ENCODE measurements around the gene RHBDF1. TPM values are rescaled to one million over a fixed set of nuclear protein-coding genes. Genes with fewer than 3 reads are reported as not detected.

RHBDF1 gene
- total RNA-seq, 8 experiments from 2014 or later, result 2.5 to 22.4 (median 14.1) TPM

DNA sequence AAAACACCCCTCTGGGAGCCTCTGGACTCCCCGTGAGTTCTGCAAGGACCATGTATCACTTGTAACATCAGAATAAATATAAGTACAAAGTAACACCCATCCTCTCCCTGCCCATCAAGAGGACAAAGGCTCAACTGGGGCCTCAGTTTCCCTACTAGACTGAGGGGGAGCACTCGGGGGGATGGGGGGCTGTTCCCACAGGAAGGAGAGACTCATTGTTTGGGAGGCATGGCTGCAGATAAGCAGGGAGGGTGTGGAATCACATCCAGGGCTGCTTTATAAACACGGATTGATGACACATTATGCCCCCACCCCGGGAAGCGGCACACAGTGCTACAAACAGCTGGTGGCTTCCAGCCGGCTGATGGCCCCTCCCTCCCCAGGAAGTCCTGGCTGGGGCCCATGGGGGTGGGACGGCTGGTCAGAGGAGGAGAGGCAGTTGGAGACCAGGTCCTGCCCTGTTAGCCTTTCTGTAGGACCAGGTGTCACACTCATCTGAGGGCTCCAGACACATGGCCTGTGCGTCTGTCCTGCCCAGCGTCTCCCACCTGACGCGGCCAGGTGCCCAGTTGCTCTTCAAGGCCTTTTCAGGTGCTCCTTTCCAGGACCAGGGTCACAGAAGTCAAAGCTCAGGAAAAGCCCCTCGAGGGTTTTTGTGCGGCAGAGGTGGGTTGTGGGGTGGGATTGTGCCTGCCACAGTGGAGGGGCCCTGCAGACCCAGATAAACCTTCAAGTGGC is 4.3 kb upstream of the RHBDF1 start:
- H3K27ac ChIP-seq, result peak overlapping the region in 1 of 2 donors; percentile 87
- peaks cover 51 to 55% of the 10 kb centered on the region in 2 donors for H3K4me1 ChIP-seq (replicated peaks in 1 of 2)
- WGBS, 10 experiments, result 20 to 100% (median 60%) methylated on average over 1 to 4 of the region's 13 CpGs; no CpG with 5 or more reads in 7 of the 10 experiments
- ATAC-seq (replicated peaks in 6 of 8), result peak in 4 of 8 experiments; percentile 10 to 28 (median 19)
- in situ Hi-C loops (cut with MboI; ENCODE audit: low pct_unique_long_range_greater_than_20kb in 2 of 9, low sequenced_read_pairs in 9 of 9, unreplicated experiment in 9 of 9), result no loop called here
- H3K4me3 ChIP-seq, result peak overlapping the region in 2 of 5 donors; percentile 59 to 86

DNA sequence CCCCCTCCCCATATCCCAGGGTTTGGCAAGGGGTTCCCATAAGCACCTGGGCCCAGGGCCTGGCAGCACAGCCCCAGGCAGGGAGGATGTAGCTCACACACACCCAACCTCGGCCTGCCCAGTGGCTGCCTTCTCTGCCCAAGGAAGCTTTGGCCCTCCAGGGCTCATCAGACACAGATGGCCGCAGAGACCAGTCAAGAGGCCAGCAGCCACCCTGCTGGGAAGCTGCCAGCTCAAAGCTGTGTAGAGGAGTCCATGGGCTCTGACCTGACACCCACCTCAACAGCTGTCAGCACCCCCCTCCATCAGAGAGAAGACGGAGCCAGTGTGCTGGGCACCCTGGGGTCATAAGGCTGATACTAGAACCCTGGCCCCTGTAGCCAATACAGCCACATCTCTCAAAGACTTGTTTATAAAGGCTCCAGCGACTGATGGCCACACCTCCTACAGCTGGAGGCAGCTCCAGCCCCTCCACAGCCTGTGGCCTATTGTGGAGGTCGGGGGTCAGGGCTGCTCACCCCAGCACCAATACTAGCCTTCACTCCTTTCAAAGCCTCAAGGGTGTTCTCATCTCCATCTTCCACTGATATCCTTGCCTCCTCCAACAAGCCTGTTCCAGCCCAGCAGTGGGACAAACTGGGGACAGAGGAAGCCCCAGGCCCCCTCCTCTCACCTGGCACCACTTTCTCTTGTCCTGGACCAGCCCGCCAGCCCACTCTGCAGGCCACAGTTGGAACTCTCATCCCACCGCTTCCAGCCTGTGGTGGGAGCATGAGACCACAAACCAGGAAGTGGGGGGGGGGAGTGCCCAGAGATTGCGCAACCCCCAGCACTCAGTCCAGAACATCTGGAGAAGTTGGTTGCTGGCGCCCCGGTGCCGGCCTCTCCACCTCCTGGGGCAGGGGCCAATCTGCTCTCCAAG is 3.4 kb upstream of the RHBDF1 start:
- in situ Hi-C loops (cut with MboI; ENCODE audit: low pct_unique_long_range_greater_than_20kb in 2 of 9, low sequenced_read_pairs in 9 of 9, unreplicated experiment in 9 of 9), result no loop called here
- ATAC-seq (replicated peaks in 6 of 8), result peak in 3 of 8 experiments; percentile 1
- peaks cover 57 to 63% of the 10 kb centered on the region in 2 donors for H3K4me1 ChIP-seq (replicated peaks in 1 of 2)
- WGBS, 10 experiments, result 10 to 90% (median 25%) methylated on average over 1 to 2 of the region's 11 CpGs; no CpG with 5 or more reads in 4 of the 10 experiments
- no peak overlapping the region for H3K4me3 ChIP-seq
- H3K27ac ChIP-seq, result peak overlapping the region in 1 of 2 donors; percentile 73

DNA sequence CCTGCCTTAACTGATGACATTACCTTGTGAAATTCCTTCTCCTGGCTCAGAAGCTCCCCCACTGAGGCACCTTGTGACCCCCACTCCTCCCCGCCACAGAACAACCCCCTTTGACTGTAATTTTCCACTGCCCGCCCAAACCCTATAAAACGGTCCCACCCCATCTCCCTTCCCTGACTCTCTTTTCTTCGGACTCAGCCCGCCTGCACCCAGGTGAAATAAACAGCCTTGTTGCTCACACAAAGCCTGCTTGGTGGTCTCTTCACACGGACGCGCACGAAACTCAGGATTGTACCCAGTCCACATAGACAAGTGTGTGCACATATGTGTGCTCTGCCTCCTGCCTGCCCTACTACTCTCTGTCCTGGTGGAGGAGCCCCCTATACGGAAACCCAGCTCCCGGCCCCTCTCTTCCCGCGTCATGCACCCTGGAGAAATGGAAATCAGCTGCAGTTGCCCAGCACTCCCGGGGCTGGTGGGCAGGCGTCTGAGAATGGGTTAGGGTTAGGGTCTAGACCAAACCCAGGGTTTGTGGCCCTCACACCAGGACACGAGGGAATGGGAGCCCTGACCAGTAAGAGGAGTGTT is 2.4 kb upstream of the RHBDF1 start:
- Histone ChIP-seq H3K4me3 (no peak overlapping the region), H3K4me1 (replicated peaks in 1 of 2) (peaks cover 57 to 69% of the 10 kb centered on the region in 2 donors), H3K27ac (peak overlapping the region in 1 of 2 donors; percentile 73)
- 52 to 89% (median 72%) methylated on average over 5 to 12 of the region's 16 CpGs; no CpG with 5 or more reads in 6 of the 10 experiments for WGBS, 10 experiments
- no peak for ATAC-seq (replicated peaks in 6 of 8)
- in situ Hi-C loops (cut with MboI; ENCODE audit: low pct_unique_long_range_greater_than_20kb in 2 of 9, low sequenced_read_pairs in 9 of 9, unreplicated experiment in 9 of 9), result no loop called here

DNA sequence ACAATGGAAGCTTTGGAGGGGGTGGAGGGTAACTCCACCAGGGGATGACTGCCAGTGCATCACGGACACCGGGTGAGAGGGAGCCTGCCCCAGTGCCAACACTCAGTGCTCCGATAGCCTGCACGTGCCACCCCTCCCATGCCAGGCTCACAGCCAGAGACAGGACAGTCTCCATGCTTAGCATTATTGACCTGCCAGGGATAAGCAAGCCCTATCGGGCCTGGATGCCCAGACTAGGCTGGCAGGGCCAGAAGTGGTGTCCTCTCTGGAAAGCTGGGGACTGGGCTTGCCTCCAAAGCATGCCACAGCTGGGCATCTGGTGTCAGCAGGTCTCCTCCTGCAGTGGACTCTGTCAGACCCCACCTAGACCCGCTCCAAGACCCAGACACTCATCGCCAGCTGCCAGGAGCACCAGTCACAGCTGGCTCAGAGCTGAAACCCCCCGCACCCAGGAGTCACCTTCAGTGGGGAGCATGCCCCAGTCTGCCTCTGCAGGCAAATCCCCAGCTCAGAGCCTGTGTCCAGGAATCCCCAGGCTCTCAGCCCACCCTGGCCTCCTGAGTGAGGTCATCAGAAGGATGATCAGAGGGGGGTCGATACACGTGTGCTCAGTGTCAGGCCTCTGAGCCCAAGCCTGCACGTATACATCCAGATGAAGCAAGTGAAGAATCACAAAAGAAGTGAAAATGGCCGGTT is 1.8 kb upstream of the RHBDF1 start:
- ATAC-seq (replicated peaks in 6 of 8), result peak in 5 of 8 experiments; percentile 5 to 28 (median 20)
- WGBS, 10 experiments, result 61 to 100% (median 97%) methylated on average over 1 to 4 of the region's 12 CpGs; no CpG with 5 or more reads in 6 of the 10 experiments
- Histone ChIP-seq H3K27ac (peak overlapping the region; percentile 27 to 73), H3K4me1 (replicated peaks in 1 of 2) (peaks cover 64 to 76% of the 10 kb centered on the region in 2 donors), H3K4me3 (no peak overlapping the region)
- in situ Hi-C loops (cut with MboI; ENCODE audit: low pct_unique_long_range_greater_than_20kb in 2 of 9, low sequenced_read_pairs in 9 of 9, unreplicated experiment in 9 of 9), result no loop called here

DNA sequence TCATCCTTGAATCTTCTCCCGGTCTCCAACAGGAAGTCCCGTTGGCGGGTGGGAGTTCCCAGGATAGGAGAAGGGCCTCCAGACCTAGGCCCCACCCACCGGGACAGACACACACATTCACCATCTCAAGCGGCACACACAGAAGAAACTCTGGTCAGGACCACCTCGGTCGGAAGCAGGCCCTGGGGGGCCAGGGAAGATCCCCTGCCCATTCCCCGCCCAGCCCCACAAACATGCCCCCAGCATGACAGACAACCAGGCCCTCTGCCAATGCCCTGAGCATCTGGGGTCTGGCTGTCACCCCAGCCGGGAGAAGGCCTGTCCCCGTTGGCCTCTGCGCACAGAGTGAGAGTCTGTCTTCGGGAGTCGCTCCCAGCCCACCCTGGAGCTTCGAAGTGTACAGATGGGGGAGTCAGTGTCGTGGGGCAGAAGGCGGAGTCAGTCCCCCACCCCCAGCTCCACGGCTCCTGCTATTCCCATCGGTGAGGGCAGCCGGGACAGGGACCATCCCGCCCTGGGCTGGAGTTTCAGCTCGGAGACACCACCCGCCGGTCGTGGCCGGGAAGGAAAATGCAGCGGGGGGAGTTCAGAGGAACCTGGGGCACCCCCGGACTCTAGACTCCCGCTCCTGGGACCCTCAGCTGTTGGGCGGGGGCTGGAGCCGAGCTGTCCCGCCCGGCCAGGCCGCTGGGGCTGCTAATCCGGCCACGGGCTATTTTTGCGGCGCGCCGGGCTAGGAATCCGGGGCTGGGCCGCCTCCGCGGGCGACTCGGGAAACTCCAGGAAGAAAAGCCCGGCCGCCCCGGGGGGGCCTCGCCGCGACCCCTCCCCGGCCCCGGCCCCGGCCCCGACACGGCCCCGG is 660 bp downstream of the RHBDF1 start:
- Histone ChIP-seq H3K4me1 (replicated peaks in 1 of 2) (peaks cover 72 to 80% of the 10 kb centered on the region in 2 donors), H3K4me3 (peak overlapping the region; percentile 31 to 57 (median 53)), H3K27ac (peak overlapping the region; percentile 9 to 71)
- in situ Hi-C loops (cut with MboI; ENCODE audit: low pct_unique_long_range_greater_than_20kb in 2 of 9, low sequenced_read_pairs in 9 of 9, unreplicated experiment in 9 of 9), result no loop called here
- peak; percentile 18 to 59 (median 38) for ATAC-seq (replicated peaks in 6 of 8)
- 0 to 17% (median 0%) methylated on average over 1 to 13 of the region's 57 CpGs; no CpG with 5 or more reads in 5 of the 10 experiments for WGBS, 10 experiments

DNA sequence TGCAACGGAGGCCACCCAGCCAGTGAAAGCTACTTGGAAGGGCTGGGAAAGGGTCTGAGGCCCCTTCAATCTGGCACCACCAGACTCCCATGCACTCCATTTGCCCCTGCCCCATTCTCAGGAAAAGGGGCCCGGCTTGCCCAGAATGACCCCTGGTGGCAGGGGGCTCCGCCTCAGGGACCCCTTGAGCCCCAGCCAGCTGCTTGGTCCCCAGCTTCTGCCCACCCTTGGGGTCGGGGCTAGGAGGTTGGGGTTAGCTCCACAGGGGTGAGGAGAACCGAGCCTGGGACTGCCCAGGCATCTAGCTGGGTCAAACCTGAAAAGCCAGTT is 1.3 kb downstream of the RHBDF1 start:
- peak overlapping the region in 1 of 2 donors; percentile 71 for H3K27ac ChIP-seq
- no peak for ATAC-seq (replicated peaks in 6 of 8)
- WGBS, 10 experiments, result 30 to 75% methylated on average over 2 of the region's 5 CpGs; no CpG with 5 or more reads in 8 of the 10 experiments
- H3K4me1 ChIP-seq (replicated peaks in 1 of 2), result peaks cover 66 to 74% of the 10 kb centered on the region in 2 donors
- in situ Hi-C loops (cut with MboI; ENCODE audit: low pct_unique_long_range_greater_than_20kb in 2 of 9, low sequenced_read_pairs in 9 of 9, unreplicated experiment in 9 of 9), result no loop called here
- H3K4me3 ChIP-seq, result peak overlapping the region in 3 of 5 donors; percentile 53 to 57 (median 55)

DNA sequence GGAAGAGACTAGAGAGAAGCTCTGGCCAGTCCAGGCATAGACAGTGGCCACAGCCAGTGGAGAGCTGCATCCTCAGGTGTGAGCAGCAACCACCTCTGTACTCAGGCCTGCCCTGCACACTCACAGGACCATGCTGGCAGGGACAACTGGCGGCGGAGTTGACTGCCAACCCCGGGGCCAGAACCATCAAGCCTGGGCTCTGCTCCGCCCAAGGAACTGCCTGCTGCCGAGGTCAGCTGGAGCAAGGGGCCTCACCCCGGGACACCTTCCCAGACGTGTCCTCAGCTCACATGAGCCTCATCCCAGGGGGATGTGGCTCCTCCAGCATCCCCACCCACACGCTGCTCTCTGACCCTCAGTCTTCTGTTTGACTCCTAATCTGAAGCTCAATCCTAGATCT is 3.2 kb downstream of the RHBDF1 start:
- WGBS, 10 experiments, result 0 to 81% (median 81%) methylated on average over 2 to 5 of the region's 8 CpGs; no CpG with 5 or more reads in 7 of the 10 experiments
- Histone ChIP-seq H3K4me3 (no peak overlapping the region), H3K4me1 (replicated peaks in 1 of 2) (peaks cover 47 to 58% of the 10 kb centered on the region in 2 donors), H3K27ac (peak overlapping the region in 1 of 2 donors; percentile 45)
- ATAC-seq (replicated peaks in 6 of 8), result no peak
- in situ Hi-C loops (cut with MboI; ENCODE audit: low pct_unique_long_range_greater_than_20kb in 2 of 9, low sequenced_read_pairs in 9 of 9, unreplicated experiment in 9 of 9), result no loop called here

DNA sequence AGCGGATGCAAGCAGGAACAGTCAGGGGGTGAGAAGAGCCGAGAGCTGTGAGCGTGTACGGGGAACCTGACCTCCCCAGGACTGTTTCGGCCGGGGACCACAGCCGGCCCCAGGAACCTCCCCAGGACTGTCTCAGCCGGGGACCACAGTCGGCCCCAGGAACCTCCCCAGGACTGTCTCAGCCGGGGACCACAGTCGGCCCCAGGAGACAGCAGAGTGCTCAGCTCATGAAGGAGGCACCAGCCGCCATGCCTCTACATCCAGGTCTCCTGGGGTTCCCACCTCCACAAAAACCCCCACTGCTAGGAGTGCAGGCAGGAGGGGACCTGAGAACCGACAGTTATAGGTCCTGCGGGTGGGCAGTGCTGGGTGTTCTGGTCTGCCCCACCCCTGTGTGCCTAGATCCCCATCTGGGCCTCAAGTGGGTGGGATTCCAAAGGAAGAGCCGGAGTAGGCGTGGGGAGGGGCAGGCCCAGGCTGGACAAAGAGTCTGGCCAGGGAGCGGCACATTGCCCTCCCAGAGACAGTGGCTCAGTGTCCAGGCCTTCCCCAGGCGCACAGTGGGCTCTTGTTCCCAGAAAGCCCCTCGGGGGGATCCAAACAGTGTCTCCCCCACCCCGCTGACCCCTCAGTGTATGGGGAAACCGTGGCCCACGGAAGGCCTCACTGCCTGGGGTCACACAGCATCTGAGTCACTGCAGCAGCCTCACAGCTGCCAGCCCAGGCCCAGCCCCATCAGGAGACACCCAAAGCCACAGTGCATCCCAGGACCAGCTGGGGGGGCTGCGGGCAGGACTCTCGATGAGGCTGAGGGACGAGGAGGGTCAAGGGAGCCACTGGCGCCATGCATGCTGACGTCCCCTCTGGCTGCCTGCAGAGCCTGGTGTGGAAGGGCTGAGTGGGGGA is 4.3 kb downstream of the RHBDF1 start:
- peak in 7 of 8 experiments; percentile 2 to 25 (median 11) for ATAC-seq (replicated peaks in 6 of 8)
- in situ Hi-C loops (cut with MboI; ENCODE audit: low pct_unique_long_range_greater_than_20kb in 2 of 9, low sequenced_read_pairs in 9 of 9, unreplicated experiment in 9 of 9), result no loop called here
- peaks cover 38 to 48% of the 10 kb centered on the region in 2 donors for H3K4me1 ChIP-seq (replicated peaks in 1 of 2)
- WGBS, 10 experiments, result 20 to 75% (median 47%) methylated on average over 1 to 11 of the region's 27 CpGs; no CpG with 5 or more reads in 5 of the 10 experiments
- no peak overlapping the region for H3K27ac ChIP-seq
- H3K4me3 ChIP-seq, result no peak overlapping the region

DNA sequence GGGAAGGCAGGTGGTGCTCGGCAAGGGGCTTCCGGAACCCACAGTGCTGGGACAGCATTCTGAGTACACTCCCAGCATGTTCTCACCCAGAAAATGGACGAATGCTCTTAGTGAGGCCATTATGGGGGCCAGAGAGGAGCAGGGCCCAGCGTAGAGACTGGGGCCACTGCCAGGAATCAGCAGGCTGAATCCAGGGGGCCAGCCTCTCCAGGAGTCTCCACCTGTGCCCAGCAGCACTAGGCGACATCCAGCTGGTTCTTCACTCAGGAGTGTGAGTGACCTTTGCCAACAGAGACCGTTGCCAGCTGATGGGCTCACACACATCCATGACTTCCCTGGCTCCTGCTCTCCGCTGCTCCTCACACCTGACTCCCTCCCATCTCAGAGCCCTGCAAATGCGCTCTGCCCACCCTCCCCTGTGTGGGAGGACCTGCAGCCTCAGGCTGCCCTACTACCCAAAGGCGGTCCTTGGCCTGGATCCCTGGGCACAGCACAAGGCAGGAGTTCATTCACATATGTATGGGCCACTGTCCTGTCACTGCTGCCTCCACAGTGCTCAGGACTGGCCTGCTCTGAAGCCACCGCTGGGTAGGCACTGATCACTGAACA is 5.1 kb downstream of the RHBDF1 start:
- H3K27ac ChIP-seq, result no peak overlapping the region
- no peak overlapping the region for H3K4me3 ChIP-seq
- in situ Hi-C loops (cut with MboI; ENCODE audit: low pct_unique_long_range_greater_than_20kb in 2 of 9, low sequenced_read_pairs in 9 of 9, unreplicated experiment in 9 of 9), result no loop called here
- ATAC-seq (replicated peaks in 6 of 8), result peak in 1 of 8 experiments; percentile 7
- WGBS, 10 experiments, result 79 to 100% (median 85%) methylated on average over 1 to 6 of the region's 10 CpGs; no CpG with 5 or more reads in 4 of the 10 experiments
- H3K4me1 ChIP-seq (replicated peaks in 1 of 2), result peaks cover 34 to 42% of the 10 kb centered on the region in 2 donors

DNA sequence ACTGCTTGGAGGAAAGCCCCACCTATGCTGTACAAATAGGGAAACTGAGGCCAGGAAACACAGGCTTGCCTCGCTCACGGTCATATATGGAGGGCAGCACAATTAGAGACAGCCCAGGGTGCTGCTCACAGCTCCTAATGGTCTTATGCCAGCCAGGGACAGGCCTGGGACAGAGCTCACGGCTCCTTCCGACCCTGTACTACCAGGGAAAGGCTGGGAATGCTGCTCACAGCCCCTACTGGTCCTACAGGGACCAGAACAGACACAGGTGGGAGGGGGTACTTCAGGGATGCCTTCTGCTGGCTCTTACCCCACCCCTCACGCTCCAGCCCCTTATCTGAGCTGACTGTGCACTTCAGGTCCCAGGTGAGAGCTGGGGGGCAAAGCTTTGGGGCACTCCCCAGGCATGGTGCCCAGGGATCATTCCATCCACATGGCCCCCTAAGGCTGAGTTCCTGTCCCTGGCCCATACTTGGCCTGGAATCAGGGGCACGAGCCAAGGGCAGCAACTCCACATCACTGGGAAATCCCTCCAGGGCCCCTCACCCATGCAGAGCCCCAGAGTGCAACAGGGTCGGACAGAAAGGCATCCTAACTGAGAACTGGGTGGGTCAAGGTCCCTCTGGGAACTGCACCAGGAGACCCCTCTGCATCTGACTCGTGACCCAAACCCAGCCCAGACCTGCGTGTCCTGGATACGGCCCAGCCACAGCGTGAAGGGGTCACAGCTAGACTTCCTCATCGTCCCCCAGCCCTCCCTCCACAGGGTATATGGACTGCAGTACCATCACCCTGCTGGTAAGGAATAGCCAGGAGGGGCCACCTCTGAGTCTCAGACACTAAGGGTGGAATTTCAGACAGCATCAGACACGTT is 5.9 kb downstream of the RHBDF1 start:
- Histone ChIP-seq H3K27ac (no peak overlapping the region), H3K4me3 (no peak overlapping the region), H3K4me1 (replicated peaks in 1 of 2) (peaks cover 29 to 42% of the 10 kb centered on the region in 2 donors)
- in situ Hi-C loops (cut with MboI; ENCODE audit: low pct_unique_long_range_greater_than_20kb in 2 of 9, low sequenced_read_pairs in 9 of 9, unreplicated experiment in 9 of 9), result no loop called here
- no peak for ATAC-seq (replicated peaks in 6 of 8)
- 20 to 100% (median 86%) methylated on average over 1 to 3 of the region's 13 CpGs; no CpG with 5 or more reads in 4 of the 10 experiments for WGBS, 10 experiments
